T1000 (cell line): ENCODE results near the gene CXCL1.
"Not testable (repeated sequence)": the region's sequence is repeated elsewhere in the genome, so short reads cannot be mapped to it uniquely, and the experiment has no call there.

ENCODE experiments used
- DNase-seq: peaks from one replicate; lab custom pipeline; 2025; ENCODE audit warnings: mixed read lengths; lab: John Stamatoyannopoulos, UW

The CXCL1 gene

DNA sequence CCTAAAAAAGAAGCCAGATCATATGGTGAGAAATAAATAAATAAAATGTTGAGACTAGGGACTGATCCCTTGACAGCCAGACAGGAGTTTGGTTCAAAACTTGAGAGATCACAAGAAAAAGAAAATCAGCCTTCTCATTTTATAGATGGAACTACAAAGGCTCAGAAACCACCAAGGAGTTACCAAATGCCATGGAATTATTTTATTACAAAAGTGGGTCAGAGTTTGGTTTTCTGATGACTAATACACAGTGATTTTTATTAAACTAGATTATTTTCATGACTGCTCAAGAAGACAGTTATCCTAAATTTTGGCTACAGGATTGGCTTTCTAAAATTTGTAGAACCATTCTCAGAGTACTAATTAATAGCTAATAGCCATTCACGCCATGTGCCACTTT, 6.2 kb downstream of the CXCL1 start:
- DNase-seq = no peak

DNA sequence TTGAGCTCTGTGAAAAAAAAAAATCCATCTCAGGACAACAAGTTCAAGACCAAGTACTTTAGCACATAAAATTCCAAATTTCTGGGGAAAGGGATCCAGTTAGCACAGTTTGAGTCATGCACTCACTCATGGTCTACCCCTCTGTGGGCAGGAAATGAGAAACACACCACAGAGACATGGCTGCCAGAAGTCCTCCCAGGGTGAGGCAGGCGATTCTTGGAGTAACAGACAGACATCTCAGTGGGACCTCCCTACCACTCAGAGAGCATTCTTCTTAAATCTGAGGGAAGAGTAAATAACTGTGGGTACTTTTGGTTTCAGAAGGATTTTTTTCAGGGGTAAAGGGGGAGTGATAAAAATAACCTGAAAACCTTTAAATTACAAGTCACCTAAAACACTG, 14.1 kb downstream of the CXCL1 start:
- DNase-seq = no peak

DNA sequence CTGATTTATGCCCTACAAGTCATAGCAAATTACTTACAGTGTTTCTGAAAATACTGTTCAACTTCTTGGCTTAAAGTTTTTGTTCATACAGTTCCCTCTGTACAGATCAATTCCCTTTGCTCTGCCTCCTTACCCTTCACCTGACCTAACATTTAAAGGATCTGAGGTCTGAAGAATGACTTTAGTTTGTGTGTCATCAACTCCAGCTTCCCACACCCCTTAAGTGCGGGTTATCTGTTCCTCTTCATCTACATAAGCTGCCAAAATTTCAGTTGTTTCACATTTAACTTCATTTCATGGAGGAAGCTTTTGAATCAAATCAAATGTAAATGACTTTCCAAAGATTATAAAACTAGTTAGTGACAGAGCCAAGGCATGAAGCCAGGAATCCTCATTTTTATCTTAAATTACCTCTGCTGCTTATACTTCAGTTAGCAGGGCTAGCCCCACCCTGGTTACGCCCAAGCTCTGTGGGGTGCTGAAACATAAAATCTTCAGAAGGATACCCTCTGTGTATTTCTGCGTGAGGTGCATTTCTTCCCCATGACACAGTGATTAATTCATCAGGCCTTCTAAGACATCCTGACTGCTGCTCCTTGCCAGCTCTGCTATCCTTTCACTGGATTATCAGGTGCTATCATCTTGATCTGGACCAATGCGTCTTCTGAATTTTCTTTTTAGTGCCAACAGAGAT, 16.5 kb downstream of the CXCL1 start:
- DNase-seq = no peak

DNA sequence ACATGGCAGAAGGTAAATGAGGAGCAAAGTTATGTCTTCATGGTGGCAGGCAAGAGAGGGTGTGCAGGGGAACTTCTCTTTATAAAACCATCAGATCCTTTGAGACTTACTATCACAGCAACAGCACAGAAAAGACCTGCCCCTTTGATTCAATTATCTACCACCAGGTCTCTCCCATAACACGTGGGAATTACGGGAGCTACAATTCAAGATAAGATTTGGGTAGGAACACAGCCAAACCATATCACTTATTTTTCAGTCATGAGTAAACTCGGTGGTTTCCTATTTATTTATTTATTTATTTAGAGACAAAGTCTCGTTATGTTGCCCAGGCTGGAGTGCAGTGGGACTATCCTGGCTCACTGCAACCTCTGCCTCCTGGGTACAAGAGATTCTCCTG, 22.1 kb downstream of the CXCL1 start:
- no peak for DNase-seq

DNA sequence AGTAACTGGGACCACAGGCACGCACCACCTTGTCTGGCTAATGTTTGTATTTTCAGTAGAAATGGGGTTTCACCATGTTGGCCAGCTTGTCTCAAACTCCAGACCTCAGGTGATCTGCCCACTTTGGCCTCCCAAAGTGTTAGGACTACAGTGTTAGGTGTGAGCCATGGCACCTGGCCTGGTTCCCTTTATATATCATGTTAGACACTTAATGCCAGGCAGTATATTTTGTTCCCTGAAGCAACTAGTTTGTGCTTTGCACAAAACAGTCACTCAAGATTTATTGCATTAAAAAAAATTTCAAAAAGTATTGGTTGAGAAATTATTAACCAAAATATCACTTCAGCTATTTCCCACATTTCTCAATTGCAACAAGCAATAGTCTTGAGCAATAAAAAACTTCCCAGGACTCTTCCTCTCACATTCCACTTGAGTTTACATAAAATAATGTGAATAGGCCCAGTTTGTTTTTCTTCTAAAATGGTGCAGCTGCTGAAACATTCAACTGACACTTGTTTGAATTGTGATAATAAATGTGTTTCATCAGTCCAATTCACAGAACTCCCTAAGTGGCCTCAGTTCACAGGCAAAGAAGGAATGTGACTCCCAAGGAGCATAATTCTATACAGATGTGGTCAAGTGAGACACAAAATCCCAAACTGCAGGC, 22.7 kb downstream of the CXCL1 start:
- DNase-seq = no peak

DNA sequence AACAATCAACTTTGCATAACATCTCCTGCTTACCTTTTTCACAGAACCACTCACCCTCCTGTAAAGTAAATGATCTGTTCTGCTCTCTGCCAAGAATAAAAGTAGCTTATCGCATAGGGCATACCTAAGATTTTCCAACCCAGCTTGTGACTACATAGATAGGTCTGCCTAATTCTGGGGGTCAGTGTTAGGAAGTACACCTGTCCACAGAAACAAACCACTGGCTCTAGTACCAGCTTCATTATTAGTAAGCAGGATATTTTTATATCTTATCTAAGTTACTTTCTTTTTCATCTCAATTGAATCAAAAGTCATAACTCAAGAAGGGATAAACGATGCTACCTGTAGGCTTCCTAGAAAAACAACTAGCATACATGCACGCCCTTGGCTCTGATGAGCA, 23.8 kb downstream of the CXCL1 start:
- DNase-seq = no peak

DNA sequence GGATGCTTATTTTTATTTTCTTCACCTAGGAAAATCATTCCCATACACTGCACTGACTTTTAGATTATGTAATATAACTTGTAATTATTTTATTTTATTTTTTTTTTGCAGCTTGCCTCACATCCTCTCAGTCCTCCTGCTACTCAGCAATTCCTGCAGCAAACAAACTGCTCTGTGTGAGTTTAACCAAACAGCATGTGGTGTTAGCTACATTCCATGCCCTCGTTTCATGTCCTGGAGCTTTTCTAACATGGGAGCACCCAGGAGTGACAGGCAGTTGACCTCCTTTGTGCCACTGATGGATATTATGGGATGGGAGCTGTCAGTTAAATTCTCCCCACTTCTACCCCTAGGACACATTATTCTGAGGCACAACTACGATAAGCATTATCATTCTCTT, 24.8 kb downstream of the CXCL1 start:
- DNase-seq = no peak

DNA sequence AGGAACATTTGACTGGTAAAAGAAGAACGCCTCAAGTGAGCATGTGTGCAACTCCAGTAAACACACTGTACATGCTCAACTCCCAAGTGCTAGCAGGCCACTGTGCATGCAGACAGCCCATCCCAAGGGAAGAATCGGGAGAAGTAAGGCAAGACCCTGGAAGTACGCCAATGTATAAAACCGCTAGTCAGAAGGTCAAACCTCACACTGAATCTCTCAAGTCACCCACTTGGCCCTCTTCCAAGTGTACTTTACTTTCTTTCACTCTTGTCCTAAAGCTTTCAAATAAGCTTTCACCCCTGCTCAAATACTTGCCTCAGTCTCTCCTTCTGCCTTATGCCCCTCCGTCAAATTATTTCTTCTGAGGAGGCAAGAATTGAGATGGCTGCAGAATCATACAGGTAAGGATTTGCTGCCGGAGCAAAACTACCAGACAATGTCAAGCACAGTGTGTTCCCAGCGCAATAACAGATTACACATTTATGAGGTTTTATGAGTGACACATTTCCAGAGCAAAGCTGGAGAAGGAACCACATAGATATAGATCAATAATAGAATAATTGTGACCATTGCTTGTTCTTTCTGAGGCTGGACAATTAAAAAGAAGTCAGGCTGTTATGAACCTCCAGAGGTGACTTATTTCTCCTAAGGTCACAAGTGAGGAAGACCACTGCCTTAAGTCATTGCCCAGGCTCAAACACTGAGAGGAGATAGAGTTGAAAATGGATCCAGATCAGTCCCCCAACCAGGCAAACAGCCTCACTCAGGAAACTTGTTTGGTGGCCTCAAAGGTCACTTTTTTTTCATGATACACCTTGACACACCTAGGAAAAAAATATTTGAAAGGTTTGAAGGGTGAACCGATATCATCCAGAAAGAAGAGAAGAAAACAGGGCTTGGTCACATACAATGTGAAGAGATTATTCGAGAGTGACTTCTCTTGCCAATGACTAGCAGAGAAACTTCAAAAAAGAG, 26.3 kb downstream of the CXCL1 start:
- DNase-seq = no peak

DNA sequence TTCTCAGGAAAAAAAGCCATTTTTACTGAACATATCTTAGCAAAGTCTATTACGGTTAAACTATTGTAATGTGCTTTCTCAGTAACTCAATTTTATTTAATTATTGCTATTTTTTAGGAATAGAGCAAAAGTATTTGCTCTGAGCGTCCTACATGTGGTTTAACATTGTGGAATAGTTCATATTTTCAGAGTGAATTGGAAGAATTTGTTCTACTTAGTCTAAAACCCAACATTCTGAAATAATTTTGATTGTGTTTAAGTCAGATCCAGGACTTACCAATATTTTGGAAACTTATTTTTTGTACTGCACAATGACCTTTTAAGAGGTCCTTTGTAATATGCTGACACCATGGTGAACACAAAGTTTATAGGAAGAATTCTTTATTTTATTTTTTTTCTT, 27.2 kb downstream of the CXCL1 start:
- DNase-seq = no peak

DNA sequence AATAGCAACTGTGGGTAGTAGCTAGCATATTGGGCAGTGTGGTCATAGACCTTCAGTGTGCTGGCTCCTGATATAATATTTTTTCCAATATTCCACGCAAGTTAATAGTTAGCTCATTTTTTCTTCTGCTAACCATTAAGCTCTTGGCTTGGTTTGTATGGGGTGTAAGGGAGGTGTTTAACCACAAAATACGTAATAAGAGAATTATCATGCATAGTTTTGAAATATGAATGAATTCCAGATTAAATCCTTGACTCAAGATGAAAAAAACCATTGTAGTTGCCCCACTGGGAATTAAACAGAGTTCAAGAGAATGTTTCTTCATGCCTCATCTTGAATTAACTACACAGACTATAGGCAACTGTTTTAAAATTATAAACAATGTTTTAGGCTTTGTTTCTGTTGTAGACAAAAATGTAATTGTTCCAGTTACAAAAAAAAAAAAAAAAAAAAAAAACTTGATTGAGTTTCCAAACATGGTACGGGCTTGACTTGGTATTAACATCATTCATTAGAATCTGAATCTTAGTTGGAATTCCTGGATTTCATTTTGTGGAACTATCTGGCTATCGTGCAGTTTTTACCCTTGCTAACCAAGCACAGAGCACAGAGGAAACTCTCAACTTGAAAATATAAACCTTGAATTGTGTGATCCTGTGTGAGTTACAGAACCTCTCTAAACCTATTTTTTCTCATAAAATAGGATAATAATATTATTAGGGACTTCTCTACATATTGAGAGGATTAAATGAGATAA, 28.4 kb downstream of the CXCL1 start:
- DNase-seq = no peak

DNA sequence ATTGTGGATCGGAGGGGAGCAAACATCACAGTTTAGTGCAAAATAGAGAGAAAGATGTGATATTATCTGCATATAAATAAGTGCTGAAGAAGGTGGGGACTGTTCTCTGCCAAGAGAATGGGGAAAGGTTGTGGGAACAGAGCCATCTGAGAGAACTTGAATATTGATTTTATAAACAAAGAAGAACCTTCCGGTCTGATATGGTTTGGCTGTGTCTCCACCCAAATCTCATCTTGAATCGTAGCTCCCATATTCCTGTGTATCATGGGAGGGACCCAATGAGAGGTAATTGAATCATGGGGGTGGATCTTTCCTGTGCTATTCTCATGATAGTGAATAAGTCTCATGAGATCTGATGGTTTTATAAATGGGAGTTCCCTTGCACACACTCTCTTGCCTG, 30.1 kb downstream of the CXCL1 start:
- DNase-seq = not testable (repeated sequence)

DNA sequence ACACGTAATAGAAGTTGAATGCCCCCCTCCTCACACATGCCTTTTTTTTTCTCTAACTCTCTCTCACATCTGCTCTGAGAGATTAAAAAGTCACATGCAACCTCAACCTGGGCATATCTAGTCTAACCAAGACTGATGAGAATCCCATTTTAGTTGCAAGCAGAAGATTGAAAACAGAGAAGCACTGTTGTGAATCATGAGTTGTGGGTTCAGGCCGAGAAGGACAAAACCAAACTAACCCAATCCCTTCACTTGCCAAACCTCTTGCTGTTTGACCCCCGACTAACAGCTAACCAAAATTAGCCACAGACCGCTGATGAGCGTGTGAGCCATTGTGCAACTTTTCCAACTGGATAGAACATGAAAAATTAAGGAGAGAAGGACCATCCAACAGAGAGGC, 31.8 kb downstream of the CXCL1 start:
- no peak for DNase-seq

DNA sequence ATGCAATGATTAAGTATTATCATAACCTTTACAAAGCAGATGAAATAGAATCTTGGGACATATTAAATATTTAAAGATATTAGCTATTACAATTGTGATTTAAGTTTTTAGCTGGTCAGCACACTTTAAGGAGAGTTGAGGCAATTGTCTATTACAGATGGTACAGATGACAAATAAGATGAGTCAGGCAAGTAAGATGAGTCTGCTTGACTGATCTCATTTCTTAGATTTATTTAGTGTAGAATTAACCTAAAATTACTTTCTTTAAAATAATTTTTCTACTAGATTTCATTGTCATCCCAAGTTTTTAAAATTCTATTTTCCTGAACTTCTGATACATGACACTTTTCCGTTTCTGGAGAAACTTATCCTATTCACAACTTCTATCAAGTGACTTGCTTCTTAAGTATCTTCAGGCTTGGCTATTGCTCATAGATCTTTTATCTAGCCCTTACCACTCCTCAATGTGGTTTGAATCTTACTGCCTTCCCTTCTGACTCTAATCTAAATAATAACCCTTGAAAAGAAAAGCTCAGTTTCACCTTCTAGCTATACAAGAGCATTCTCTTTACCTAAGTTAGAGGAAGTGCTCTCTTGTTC, 32.9 kb downstream of the CXCL1 start:
- no peak for DNase-seq

DNA sequence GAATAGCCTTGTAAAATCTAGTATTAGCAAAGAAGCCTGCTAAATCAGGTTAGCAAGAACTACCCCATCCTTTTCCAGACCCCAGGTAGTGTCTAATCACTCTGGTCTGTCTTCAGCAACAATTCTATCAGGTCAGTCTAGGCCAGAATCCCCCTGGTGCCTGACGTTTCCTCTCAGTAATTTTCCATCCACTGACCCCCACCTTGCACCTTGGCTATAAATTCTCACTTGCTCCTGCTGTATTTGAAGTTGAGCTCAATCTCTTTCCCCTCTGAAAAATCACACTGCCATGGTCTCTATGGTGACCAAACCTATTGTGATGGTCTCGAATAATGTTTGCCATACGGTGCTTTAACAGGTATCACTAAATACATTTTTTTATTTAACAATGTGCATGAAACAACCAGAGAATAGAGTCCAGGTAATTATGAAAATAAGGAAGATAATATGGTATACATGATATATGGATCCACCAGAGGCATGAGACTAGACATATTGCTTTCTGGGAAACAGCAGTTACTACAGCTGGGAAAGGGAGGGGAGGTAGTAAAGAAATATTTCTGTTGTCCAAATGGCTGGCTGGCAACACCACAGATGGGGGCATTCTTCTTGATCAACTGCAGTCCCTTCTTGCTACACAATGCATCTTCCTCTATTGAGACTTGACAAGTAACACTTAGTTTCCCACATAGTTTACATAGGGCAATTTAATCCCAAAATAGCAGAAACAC, 33.8 kb downstream of the CXCL1 start:
- no peak for DNase-seq

DNA sequence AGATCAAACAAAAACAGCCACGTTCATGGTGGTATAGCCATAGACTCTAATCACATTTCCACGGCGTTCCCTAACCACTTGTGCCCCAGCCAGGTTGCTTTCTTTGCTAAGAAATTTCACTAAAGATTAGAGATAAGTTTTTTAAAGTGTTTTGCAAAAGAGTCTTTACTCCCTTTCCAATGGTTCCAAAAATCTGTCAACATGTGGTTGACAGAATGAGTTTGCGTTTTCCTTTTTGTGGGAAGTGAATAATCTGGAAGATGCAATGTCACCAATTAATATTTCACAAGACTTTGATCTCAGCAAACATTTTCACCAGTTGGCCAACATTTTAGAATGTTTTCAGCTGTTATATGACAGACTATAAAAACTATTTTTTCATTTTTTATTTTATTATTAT, 35.3 kb downstream of the CXCL1 start:
- DNase-seq = no peak

DNA sequence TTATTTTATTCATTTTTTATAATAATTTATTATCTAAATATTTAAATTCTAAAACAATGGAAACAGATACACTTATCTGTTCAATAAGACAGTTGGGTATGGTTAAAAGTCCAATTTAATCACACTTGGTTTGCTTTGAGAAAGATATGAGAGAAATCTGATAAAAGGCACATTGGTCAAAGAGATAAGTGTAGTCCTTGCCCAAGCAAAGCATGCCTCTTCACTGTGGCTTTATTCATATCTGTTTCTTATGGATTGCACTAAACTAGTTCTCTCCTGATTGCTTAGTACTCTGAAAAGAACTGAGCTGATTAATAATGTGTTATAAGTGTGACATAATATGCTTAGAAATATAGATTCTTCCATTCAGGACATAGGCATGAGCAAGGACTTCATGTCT, 39.8 kb downstream of the CXCL1 start:
- DNase-seq = no peak

DNA sequence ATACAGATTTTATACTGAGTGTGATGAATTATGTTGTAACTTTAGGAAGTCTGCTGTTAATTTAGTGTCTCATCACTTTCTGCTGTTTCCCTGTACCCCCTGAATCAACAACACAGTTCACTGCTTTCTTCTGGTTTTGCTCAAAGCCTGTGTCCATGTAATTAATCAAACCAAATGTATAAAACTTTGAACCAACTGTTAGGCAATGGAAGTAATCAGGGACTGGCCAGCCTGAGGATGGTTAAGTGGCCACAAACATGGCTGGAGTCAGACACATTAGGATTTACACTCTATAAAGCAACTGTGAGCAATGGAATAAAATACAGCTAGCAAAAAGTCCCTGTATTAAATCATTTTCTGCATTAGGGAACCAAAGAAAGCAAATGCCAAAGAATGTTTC, 42.6 kb downstream of the CXCL1 start:
- DNase-seq = no peak

DNA sequence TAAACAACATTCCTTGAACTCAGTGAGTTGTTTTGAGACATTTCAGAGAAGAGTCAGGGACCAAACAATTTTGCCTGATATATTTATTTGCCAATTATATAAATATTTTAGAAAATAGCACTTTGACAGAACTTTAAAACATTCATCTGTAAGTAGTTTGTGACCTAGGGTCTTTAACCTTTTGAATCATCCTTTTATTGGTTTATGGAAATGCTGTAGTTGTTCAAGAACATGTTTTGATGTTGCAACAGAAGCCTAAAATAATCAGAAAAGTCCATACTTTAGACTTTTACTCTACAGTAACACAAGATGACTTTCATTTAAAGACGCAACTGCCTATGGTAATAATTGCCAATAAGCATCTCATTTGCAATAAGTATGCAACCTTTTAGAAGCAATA, 43.0 kb downstream of the CXCL1 start:
- no peak for DNase-seq

DNA sequence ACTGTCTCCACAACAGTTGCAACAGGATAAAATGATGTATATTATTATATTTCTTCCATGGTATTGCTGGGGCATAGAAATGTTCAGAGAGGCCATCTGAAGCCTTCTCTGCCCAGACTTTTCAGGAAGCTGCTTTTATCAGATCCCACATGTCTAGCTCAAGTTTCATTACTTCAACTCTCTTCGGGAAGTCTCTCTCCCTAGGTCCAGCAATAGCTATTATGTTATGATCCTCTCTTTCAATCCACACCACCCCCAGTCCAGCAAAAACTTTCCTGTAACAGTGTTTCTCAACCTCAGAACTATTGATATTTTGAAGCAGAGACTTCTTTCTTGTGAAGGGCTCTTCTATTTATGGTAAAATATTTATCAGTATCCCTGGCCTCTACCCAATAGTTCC, 44.9 kb downstream of the CXCL1 start:
- no peak for DNase-seq

DNA sequence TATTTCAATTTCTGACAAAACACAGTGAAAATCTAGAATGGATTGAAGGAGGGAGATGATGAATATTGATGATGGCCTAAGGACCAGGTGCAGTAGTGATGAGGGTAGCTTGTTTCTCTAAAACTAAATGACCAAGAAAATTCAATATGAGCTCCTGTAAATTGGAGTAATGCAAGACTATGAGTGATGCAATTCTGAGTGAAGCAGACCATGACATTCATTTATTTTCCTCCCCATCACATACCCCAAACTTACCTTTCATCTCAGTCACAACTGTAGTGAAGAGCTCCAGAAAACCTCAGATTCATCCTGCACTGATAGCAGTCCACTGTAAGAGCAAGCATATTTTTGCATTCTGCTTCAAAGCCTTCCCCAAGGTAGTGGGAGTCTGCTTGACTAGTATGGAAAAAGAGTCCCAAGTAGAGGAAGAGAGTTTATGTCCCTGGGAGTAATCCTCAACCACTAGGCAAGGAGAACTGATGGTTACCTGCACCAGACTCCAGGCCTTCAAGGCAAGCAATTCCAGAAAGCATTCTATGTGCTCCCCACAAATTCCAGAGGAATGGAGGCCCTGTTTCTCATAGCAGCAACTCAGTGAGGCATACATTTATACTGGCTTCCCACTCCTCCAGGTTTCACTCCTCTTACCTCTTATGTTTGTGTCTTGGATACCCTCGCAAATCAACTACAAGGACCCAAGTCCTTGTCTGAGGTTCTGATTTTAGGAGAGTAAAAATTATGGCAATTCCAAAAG, 47.2 kb downstream of the CXCL1 start:
- DNase-seq = no peak
